Transverse colon (tissue), 3 donors: ENCODE data around the gene RAPGEFL1.

Experiments
- CTCF ChIP-seq, 5 experiments: fragments of 200-600 bp in 3 of 5; fragments of 450-650 bp in 2 of 5; sonication (generic) in 3 of 5; IDR thresholded peaks; 1 replicate in 2 of 5; 2 replicates in 3 of 5; pipeline ENCODE4 v1.5.1; 2016 to 2017; ENCODE audit warnings: antibody characterized with exemption in 5 of 5, inconsistent platforms in 3 of 5, mild to moderate bottlenecking in 2 of 5, moderate library complexity in 1 of 5
- EP300 ChIP-seq: sonication (generic); formaldehyde crosslinking; IDR thresholded peaks from one replicate; pipeline ENCODE4 v1.6.1; 2017; ENCODE audit warnings: antibody characterized with exemption, low read depth

GRCh38 chr17:40243761-40244160, 66.5 kb downstream of the RAPGEFL1 start:
- TF ChIP-seq CTCF (IDR thresholded peaks at IDR 0.05) (no peak), EP300 (no peak)
